ENCODE measurements around the gene ITPR1. TPM values are rescaled to one million over a fixed set of nuclear protein-coding genes. Genes with fewer than 3 reads are reported as not detected.

ITPR1 gene
- total RNA-seq, 1 experiment from 2014 or later: 48.5 TPM

DNA sequence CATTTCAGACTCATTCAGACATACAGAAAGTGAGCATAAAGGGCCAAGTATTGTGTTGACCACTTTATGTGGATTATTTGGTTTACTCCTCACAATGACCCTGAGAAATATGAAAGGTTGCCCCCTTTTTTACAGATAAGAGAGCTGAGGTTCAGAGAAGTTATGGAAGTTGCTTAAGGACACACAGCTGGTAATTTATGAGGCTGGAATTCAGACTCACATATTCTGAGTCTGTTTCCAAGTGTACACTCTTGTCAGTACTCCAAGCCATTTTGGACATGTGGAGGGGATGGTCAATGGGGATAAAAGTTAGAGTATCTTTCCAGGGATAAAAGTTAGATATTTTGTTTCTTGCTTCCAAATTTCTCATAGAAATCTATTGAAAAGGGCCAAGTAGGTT lies 15.9 kb downstream of the ITPR1 start:
- Histone ChIP-seq H2AFZ (ENCODE audit: low read length) (no peak overlapping the region), H3K9me2 (replicated peaks; ENCODE audit: low read length) (no peaks in the 10 kb centered on the region), H3K4me3 (ENCODE audit: low read length) (no peak overlapping the region), H3K9ac (ENCODE audit: low read length) (no peak overlapping the region), H3F3A (ENCODE audit: low read length, unreplicated experiment) (no peaks in the 10 kb centered on the region), H3K27me3 (ENCODE audit: low read length) (no peaks in the 10 kb centered on the region), H3K79me2 (ENCODE audit: low read length) (no peaks in the 10 kb centered on the region), H3K4me2 (ENCODE audit: low read length) (no peak overlapping the region), H3K36me3 (ENCODE audit: low read depth, low read length) (no peaks in the 10 kb centered on the region), H4K20me1 (ENCODE audit: low read length) (no peaks in the 10 kb centered on the region), H3K27ac (ENCODE audit: low read length) (no peak overlapping the region), H3K4me1 (ENCODE audit: insufficient read depth, low read length) (no peaks in the 10 kb centered on the region), H3K9me3 (ENCODE audit: low read length) (no peaks in the 10 kb centered on the region)
- intact Hi-C loops (cut with micrococcal nuclease): no loop called here
- TF ChIP-seq, protein P1, sequence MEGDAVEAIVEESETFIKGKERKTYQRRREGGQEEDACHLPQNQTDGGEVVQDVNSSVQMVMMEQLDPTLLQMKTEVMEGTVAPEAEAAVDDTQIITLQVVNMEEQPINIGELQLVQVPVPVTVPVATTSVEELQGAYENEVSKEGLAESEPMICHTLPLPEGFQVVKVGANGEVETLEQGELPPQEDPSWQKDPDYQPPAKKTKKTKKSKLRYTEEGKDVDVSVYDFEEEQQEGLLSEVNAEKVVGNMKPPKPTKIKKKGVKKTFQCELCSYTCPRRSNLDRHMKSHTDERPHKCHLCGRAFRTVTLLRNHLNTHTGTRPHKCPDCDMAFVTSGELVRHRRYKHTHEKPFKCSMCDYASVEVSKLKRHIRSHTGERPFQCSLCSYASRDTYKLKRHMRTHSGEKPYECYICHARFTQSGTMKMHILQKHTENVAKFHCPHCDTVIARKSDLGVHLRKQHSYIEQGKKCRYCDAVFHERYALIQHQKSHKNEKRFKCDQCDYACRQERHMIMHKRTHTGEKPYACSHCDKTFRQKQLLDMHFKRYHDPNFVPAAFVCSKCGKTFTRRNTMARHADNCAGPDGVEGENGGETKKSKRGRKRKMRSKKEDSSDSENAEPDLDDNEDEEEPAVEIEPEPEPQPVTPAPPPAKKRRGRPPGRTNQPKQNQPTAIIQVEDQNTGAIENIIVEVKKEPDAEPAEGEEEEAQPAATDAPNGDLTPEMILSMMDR (conservative IDR thresholded peaks at IDR 0.05; ENCODE audit: low read depth, low read length): no peak
- no peak for TF ChIP-seq EZH2phosphoT487 (IDR thresholded peaks at IDR 0.05; ENCODE audit: borderline replicate concordance, low read length)
- TF ChIP-seq EZH2 (IDR thresholded peaks at IDR 0.05; ENCODE audit: low read length, unreplicated experiment): no peak
- ChIA-PET POLR2A (ENCODE audit: unreplicated experiment) (no interaction called here), CTCF (interaction anchor here (0.6 kb wide), 1 partner anchor 124 kb away, joined by 4 read pairs; no protein-coding TSS in a partner anchor)
- ATAC-seq (no peak), DNase-seq (no peak)
- BruUV-seq (replicated peaks): no TSS peak

DNA sequence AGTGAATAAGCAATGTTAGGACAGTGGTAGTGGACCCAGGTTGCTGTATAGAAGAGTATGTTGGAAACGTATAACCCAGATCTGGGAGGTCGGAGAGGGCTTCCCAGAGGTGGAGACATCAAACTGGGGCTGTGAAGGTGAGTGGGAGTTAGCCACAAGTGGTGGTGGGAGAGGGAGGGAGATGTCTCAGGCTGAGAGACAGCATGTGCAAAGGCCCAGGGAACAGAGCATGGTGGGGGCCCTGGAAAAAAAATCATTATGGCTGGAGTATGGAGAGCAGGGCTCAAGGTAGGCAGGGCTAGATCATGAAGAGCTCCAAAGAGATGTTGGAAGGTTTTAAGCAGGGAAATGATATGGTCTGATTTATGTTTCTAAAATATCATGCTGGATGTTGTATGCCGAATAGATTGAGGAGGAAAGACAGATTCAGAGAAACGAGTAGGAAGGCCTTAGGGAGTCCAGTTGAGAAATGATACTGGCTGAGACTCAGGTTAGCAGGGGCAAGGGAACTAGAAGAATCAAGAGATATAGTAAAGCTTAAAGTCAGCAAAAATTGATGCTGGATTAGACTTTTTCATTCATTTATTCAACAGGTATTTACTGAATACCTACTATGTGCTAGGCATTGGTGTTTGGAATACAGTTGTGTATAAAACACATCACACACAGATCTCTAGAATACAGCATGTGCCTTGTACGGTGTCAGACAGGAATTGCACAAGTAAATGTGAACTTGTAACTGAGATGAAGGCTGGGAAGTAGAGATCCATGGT lies 17.0 kb downstream of the ITPR1 start:
- H2AFZ ChIP-seq (ENCODE audit: low read length): no peak overlapping the region
- no peaks in the 10 kb centered on the region for H3K27me3 ChIP-seq (ENCODE audit: low read length)
- DNase-seq: no peak
- H3K36me3 ChIP-seq (ENCODE audit: low read depth, low read length): no peaks in the 10 kb centered on the region
- no peaks in the 10 kb centered on the region for H3K4me1 ChIP-seq (ENCODE audit: insufficient read depth, low read length)
- intact Hi-C loops (cut with micrococcal nuclease): no loop called here
- no peaks in the 10 kb centered on the region for H3K9me2 ChIP-seq (replicated peaks; ENCODE audit: low read length)
- H3K9ac ChIP-seq (ENCODE audit: low read length): no peak overlapping the region
- BruUV-seq (replicated peaks): no TSS peak
- ATAC-seq: no peak
- ChIA-PET CTCF (no interaction called here), POLR2A (ENCODE audit: unreplicated experiment) (no interaction called here)
- no peaks in the 10 kb centered on the region for H3F3A ChIP-seq (ENCODE audit: low read length, unreplicated experiment)
- no peaks in the 10 kb centered on the region for H3K9me3 ChIP-seq (ENCODE audit: low read length)
- H3K79me2 ChIP-seq (ENCODE audit: low read length): no peaks in the 10 kb centered on the region
- no peaks in the 10 kb centered on the region for H4K20me1 ChIP-seq (ENCODE audit: low read length)
- H3K27ac ChIP-seq (ENCODE audit: low read length): no peak overlapping the region
- no peak overlapping the region for H3K4me3 ChIP-seq (ENCODE audit: low read length)
- H3K4me2 ChIP-seq (ENCODE audit: low read length): no peak overlapping the region
- TF ChIP-seq EZH2phosphoT487 (IDR thresholded peaks at IDR 0.05; ENCODE audit: borderline replicate concordance, low read length): no peak
- TF ChIP-seq, protein P1 (conservative IDR thresholded peaks at IDR 0.05; ENCODE audit: low read depth, low read length): no peak
- TF ChIP-seq EZH2 (IDR thresholded peaks at IDR 0.05; ENCODE audit: low read length, unreplicated experiment): no peak
